ENCODE results near the gene LCORL. TPM values are rescaled to one million over a fixed set of nuclear protein-coding genes. Genes with fewer than 3 reads are reported as not detected.

The LCORL gene
- total RNA-seq = 7.6 and 41.8 TPM in 2 replicates

DNA sequence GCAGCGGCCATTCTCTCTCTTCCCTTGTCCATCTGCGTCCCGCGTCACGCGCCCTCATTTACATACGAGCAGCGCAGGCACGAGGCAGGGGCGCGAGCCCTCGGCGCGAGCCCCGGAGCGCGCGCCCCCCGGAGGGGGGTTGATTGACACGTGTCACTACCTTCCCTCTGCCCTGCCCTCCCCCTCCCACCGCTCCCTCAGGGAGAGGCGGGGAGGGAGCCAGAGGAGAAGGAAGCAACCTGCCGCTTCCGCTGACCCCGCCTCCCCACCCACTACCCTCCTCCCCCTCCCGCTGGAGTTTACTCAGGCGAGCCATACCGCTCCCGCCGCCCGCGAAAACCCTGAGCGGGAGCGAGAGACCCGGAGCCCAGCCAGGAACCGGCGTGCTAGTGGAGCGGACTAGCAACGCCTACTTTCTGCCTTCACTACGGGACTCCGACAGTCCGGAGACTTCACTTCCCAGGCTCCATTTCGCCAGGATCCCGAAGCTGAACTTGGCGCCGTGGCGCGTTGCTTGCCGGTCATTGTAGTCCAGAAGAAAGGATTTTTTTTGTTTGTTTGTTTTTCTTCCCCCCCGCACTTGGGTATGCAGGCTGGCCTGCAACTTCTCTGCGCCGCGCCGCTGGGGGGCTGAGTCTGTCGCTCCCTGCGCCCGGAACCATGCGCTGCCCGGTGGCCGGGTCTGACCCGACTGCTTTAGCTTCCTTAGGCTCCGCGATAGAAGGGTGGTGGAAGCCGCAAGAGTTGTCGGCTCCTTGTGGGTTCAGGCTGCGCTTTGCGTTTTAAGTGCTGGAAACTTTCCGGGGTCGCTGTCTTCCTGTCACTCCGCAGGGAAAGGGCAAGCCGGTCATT is at the start of gene LCORL:
Gene LCORL, minus strand, starts transcription at position 36 of the 852 bp plus-strand sequence. Its CDS starts 4 bp downstream, at position 32.

DNA sequence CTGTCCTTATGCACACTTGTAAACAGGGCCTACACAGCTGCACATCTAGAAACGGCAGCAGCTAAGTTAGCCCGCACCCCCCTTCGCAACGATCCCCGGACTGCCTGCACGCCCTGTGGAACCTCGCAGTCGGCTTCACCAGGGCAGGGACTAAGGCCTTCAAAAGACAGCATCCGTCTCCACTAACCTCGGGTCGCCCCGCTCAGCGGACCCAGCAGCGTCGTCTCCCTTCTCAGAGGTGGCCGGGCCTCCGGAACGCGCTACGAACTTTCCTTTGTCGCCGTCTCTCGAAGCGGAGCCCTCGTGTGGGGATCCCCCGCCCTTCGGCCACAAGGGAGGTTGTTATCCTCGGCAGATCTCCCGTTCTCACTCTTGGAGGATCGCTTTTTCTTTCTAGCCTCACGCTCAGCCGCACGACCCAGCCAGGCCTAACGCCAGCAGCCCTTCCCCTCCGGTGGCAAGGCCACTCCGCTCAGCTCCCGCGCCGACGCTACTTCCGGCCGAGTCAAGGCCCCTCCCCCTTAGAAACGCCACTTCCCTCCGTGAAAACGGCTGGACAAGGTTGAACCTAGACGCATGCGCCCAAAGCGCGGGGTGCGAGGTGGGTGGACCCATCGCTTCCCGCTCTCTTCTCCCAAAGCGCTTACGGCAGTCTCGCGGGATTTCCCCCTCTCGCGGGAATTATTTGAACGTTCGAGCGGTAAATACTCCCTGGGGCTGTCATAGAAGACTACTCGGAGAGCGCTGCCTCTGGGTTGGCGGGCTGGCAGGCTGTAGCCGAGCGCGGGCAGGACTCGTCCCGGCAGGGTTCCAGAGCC is 211.1 kb downstream of the LCORL start, which contains the start of the genes DCAF16 and NCAPG:
Gene DCAF16, minus strand, starts transcription at position 498 of the 818 bp plus-strand sequence. CDS start 6,616 bp downstream, outside the sequence.
Gene NCAPG, plus strand, starts transcription at position 720 of the 818 bp plus-strand sequence. CDS start 99 bp downstream, outside the sequence.

Other genes starting within 250 kb of the LCORL start
- not detected in 2 replicates for gene FAM184B, start 240.1 kb downstream of the LCORL start, total RNA-seq
- gene DCAF16, start 211.0 kb downstream of the LCORL start, total RNA-seq = 18.4 and 46.3 TPM in 2 replicates
- gene NCAPG, start 210.8 kb downstream of the LCORL start, total RNA-seq = 10.9 and 22.8 TPM in 2 replicates

All from epithelial cell of alveolus of lung (primary cell).